HG03175 (cell line): Measurements from ENCODE around the gene SIGLEC8.
"Not testable (repeated sequence)": the region's sequence is repeated elsewhere in the genome, so short reads cannot be mapped to it uniquely, and the experiment has no call there.

Source experiments
- ATAC-seq: cut with Tn5 transposase; IDR thresholded peaks from one replicate; pipeline ENCODE4 v1.9.1; 2021; ENCODE audit warnings: mild to moderate bottlenecking, moderate library complexity; ENCODE audit not compliant: unreplicated experiment

SIGLEC8 gene

GRCh38 chr19:51448011-51448410, 10.2 kb downstream of the SIGLEC8 start:
- ATAC-seq = no peak

- not testable (repeated sequence) for ATAC-seq
These were observed 10.7 kb downstream of the SIGLEC8 start for GRCh38 chr19:51447510-51447909.

GRCh38 chr19:51441410-51442390, 16.6 kb downstream of the SIGLEC8 start:
- ATAC-seq = peak; percentile 96

- ATAC-seq = no peak
These were observed 17.3 kb downstream of the SIGLEC8 start for GRCh38 chr19:51440846-51441409.

- ATAC-seq = no peak
These were observed 18.2 kb downstream of the SIGLEC8 start for GRCh38 chr19:51440052-51440451.

- ATAC-seq = no peak
These were observed 19.2 kb downstream of the SIGLEC8 start for GRCh38 chr19:51439021-51439465.

- ATAC-seq = no peak
These were observed 23.8 kb downstream of the SIGLEC8 start for GRCh38 chr19:51434456-51434855.

GRCh38 chr19:51433043-51433442, 25.2 kb downstream of the SIGLEC8 start:
- no peak for ATAC-seq

- ATAC-seq = no peak
These were observed 27.1 kb downstream of the SIGLEC8 start for GRCh38 chr19:51431124-51431523.

GRCh38 chr19:51430221-51430620, 28.0 kb downstream of the SIGLEC8 start:
- no peak for ATAC-seq

- no peak for ATAC-seq
These were observed 31.1 kb downstream of the SIGLEC8 start for GRCh38 chr19:51427201-51427600.

GRCh38 chr19:51422053-51422448, 36.2 kb downstream of the SIGLEC8 start:
- ATAC-seq = peak; percentile 55

GRCh38 chr19:51421229-51422052, 36.8 kb downstream of the SIGLEC8 start:
- ATAC-seq = no peak

GRCh38 chr19:51420511-51420910, 37.7 kb downstream of the SIGLEC8 start:
- ATAC-seq = not testable (repeated sequence)

- no peak for ATAC-seq
These were observed 39.5 kb downstream of the SIGLEC8 start for GRCh38 chr19:51418707-51419106.

- peak; percentile 32 for ATAC-seq
These were observed 40.5 kb downstream of the SIGLEC8 start for GRCh38 chr19:51417810-51418157.

GRCh38 chr19:51417107-51417809, 41.0 kb downstream of the SIGLEC8 start, which contains the start of gene SIGLEC10:
Gene SIGLEC10 (minus strand): TSS chr19:51417642. CDS start chr19:51417581, 61 bp downstream.
- peak; percentile 72 for ATAC-seq

GRCh38 chr19:51416422-51416821, 41.8 kb downstream of the SIGLEC8 start:
- ATAC-seq = not testable (repeated sequence)

- no peak for ATAC-seq
These were observed 43.1 kb downstream of the SIGLEC8 start for GRCh38 chr19:51415187-51415586.

- ATAC-seq = no peak
These were observed 47.1 kb downstream of the SIGLEC8 start for GRCh38 chr19:51410950-51411748.
